Tibial nerve (tissue), 4 donors: ENCODE data around the gene SLC35F3. TPM values are rescaled to one million over a fixed set of nuclear protein-coding genes. Genes with fewer than 3 reads are reported as not detected.

Experiments used
- DNase-seq, 2 donors: peaks; one replicate each; pipeline ENCODE4 v3.0.0-alpha.2; 2019; ENCODE audit warnings: low spot score in 2 of 2
- H3K27ac ChIP-seq, 4 donors: fragments of 200-600 bp; sonication (generic) in 3 of 4; one replicate each; pipeline ENCODE4 v1.5.1; 2017 to 2019; ENCODE audit warnings: mild to moderate bottlenecking in 1 of 4
- H3K27me3 ChIP-seq, 2 donors: fragments of 200-600 bp; sonication (generic) in 1 of 2; one replicate each; pipeline versions ENCODE4 v1.5.1 to v1.6.0; 2017 to 2019
- H3K36me3 ChIP-seq, 3 donors: fragments of 200-600 bp; sonication (generic); one replicate each; pipeline ENCODE4 v1.5.1; 2018 to 2019
- H3K4me1 ChIP-seq, 4 donors: fragments of 200-600 bp; sonication (generic) in 3 of 4; one replicate each; pipeline ENCODE4 v1.5.1; 2017 to 2019
- H3K4me3 ChIP-seq, 4 donors: fragments of 200-600 bp; sonication (generic) in 3 of 4; one replicate each; pipeline ENCODE4 v1.5.1; 2017 to 2019; ENCODE audit warnings: mild to moderate bottlenecking in 1 of 4, moderate library complexity in 1 of 4
- H3K9me3 ChIP-seq, 4 donors: fragments of 200-600 bp; sonication (generic) in 3 of 4; one replicate each; pipeline ENCODE4 v1.5.1; 2017 to 2019
- CTCF ChIP-seq, 5 experiments: fragments of 200-600 bp in 3 of 5; fragments of 450-650 bp in 2 of 5; sonication (generic) in 3 of 5; IDR thresholded peaks; one replicate each; pipeline ENCODE4 v1.5.1; 2016 to 2019; ENCODE audit warnings: antibody characterized with exemption in 5 of 5, mild to moderate bottlenecking in 3 of 5, moderate library complexity in 2 of 5
- EP300 ChIP-seq, 2 donors: sonication (generic); formaldehyde crosslinking; IDR thresholded peaks; one replicate each; pipeline ENCODE4 v1.6.1; 2017; ENCODE audit warnings: antibody characterized with exemption in 2 of 2, mild to moderate bottlenecking in 1 of 2
- POLR2A ChIP-seq, 2 donors: fragments of 450-650 bp; IDR thresholded peaks; one replicate each; pipeline ENCODE4 v1.6.1; 2017; ENCODE audit warnings: antibody characterized with exemption in 2 of 2, mild to moderate bottlenecking in 2 of 2, moderate library complexity in 2 of 2
- WGBS, 2 donors: methylation state at CpG; one replicate each; pipeline ENCODE4 v1.1.5; 2018; 5-methylcytosine and 5-hydroxymethylcytosine counted together
- total RNA-seq, 4 donors: library from RNA; depleted of rRNA; stranded (reverse); fragments of >200 nt; gene quantifications; one replicate each; pipeline ENCODE4 v1.1.0, GENCODE V29; 2016

Gene SLC35F3
- total RNA-seq, 4 donors from 2014 or later, result 0.90 TPM; not detected in 3

- H3K27me3 ChIP-seq, result no peaks in the 10 kb centered on the region
- WGBS, 2 donors, result 69 to 75% methylated on average over 2 of the region's 2 CpGs
- no peak for TF ChIP-seq POLR2A (IDR thresholded peaks at IDR 0.05)
- TF ChIP-seq CTCF (IDR thresholded peaks at IDR 0.05), result no peak
- no peak for TF ChIP-seq EP300 (IDR thresholded peaks at IDR 0.05)
- no peaks in the 10 kb centered on the region for H3K4me1 ChIP-seq
- no peak overlapping the region for H3K27ac ChIP-seq
- H3K4me3 ChIP-seq, result no peak overlapping the region
- no peak for DNase-seq
- H3K9me3 ChIP-seq, result no peaks in the 10 kb centered on the region
- H3K36me3 ChIP-seq, result no peaks in the 10 kb centered on the region
Measured at GRCh38 chr1:233988963-233989696, 84.7 kb downstream of the SLC35F3 start.

- TF ChIP-seq EP300 (IDR thresholded peaks at IDR 0.05), result no peak
- no peak for TF ChIP-seq CTCF (IDR thresholded peaks at IDR 0.05)
- no peak for TF ChIP-seq POLR2A (IDR thresholded peaks at IDR 0.05)
- Histone ChIP-seq H3K4me1 (no peaks in the 10 kb centered on the region), H3K9me3 (no peaks in the 10 kb centered on the region), H3K27me3 (no peaks in the 10 kb centered on the region), H3K27ac (no peak overlapping the region), H3K36me3 (no peaks in the 10 kb centered on the region), H3K4me3 (no peak overlapping the region)
- WGBS, 2 donors, result 69 to 73% methylated on average over 2 of the region's 2 CpGs
- no peak for DNase-seq
Measured at GRCh38 chr1:233990486-233990885, 86.0 kb downstream of the SLC35F3 start.

GRCh38 chr1:233993651-233994050 lies 89.2 kb downstream of the SLC35F3 start:
- Histone ChIP-seq H3K4me1 (no peaks in the 10 kb centered on the region), H3K36me3 (no peaks in the 10 kb centered on the region), H3K4me3 (no peak overlapping the region), H3K9me3 (no peaks in the 10 kb centered on the region), H3K27me3 (no peaks in the 10 kb centered on the region), H3K27ac (no peak overlapping the region)
- WGBS, 2 donors, result 61 to 64% methylated on average over 6 of the region's 6 CpGs
- TF ChIP-seq POLR2A (IDR thresholded peaks at IDR 0.05) (no peak), CTCF (IDR thresholded peaks at IDR 0.05) (no peak), EP300 (IDR thresholded peaks at IDR 0.05) (no peak)
- DNase-seq, result no peak

- Histone ChIP-seq H3K27me3 (no peaks in the 10 kb centered on the region), H3K27ac (no peak overlapping the region), H3K9me3 (no peaks in the 10 kb centered on the region), H3K36me3 (no peaks in the 10 kb centered on the region), H3K4me1 (no peaks in the 10 kb centered on the region), H3K4me3 (no peak overlapping the region)
- 79 to 94% methylated on average over 3 of the region's 3 CpGs for whole genome bisulfite sequencing, 2 donors
- no peak for TF ChIP-seq POLR2A (IDR thresholded peaks at IDR 0.05)
- no peak for TF ChIP-seq CTCF (IDR thresholded peaks at IDR 0.05)
- TF ChIP-seq EP300 (IDR thresholded peaks at IDR 0.05), result no peak
- DNase-seq, result no peak
Measured at GRCh38 chr1:233994112-233994511, 89.6 kb downstream of the SLC35F3 start.

GRCh38 chr1:233998456-233998855 lies 94.0 kb downstream of the SLC35F3 start:
- Histone ChIP-seq H3K27ac (no peak overlapping the region), H3K4me1 (no peaks in the 10 kb centered on the region), H3K9me3 (no peaks in the 10 kb centered on the region), H3K36me3 (no peaks in the 10 kb centered on the region), H3K4me3 (no peak overlapping the region), H3K27me3 (no peaks in the 10 kb centered on the region)
- WGBS, 2 donors, result 72 to 85% methylated on average over 3 of the region's 3 CpGs
- no peak for TF ChIP-seq CTCF (IDR thresholded peaks at IDR 0.05)
- no peak for TF ChIP-seq POLR2A (IDR thresholded peaks at IDR 0.05)
- no peak for DNase-seq
